Liver (tissue), 9 donors: ENCODE measurements around the gene PAPOLA. TPM values are rescaled to one million over a fixed set of nuclear protein-coding genes. Genes with fewer than 3 reads are reported as not detected.

Experiments
- DNase-seq: peaks from one replicate; pipeline ENCODE4 v3.0.0-alpha.2; 2017; ENCODE audit warnings: low spot score
- H3K27ac ChIP-seq, 2 donors: one replicate each; pipeline ENCODE4 v1.7.0; 2013; ENCODE audit warnings: inconsistent platforms in 2 of 2, low read length in 2 of 2, control low read depth in 1 of 2, low read depth in 1 of 2, mild to moderate bottlenecking in 1 of 2
- H3K27me3 ChIP-seq, 4 donors: one replicate each; pipeline versions ENCODE4 v1.6.1 to v1.7.0; 2013; ENCODE audit warnings: low read length in 3 of 4, inconsistent platforms in 1 of 4, mild to moderate bottlenecking in 1 of 4, moderate library complexity in 1 of 4; ENCODE audit not compliant: control insufficient read depth in 4 of 4, insufficient read depth in 4 of 4
- H3K36me3 ChIP-seq, 4 donors: one replicate each; pipeline versions ENCODE4 v1.6.1 to v1.7.0; 2013; ENCODE audit warnings: low read length in 3 of 4, mild to moderate bottlenecking in 3 of 4, low read depth in 1 of 4, moderate library complexity in 1 of 4; ENCODE audit not compliant: control insufficient read depth in 4 of 4, insufficient read depth in 3 of 4
- H3K4me1 ChIP-seq, 4 donors: one replicate each; pipeline versions ENCODE4 v1.6.1 to v1.7.0; 2013; ENCODE audit warnings: low read length in 3 of 4, mild to moderate bottlenecking in 3 of 4, moderate library complexity in 1 of 4; ENCODE audit not compliant: control insufficient read depth in 4 of 4, insufficient read depth in 4 of 4
- H3K4me3 ChIP-seq, 3 donors: one replicate each; pipeline versions ENCODE4 v1.6.1 to v1.7.0; 2013; ENCODE audit warnings: low read length in 3 of 3, control low read depth in 1 of 3, low read depth in 1 of 3, mild to moderate bottlenecking in 1 of 3
- H3K9ac ChIP-seq, 2 donors: one replicate each; pipeline ENCODE4 v1.7.0; 2013; ENCODE audit warnings: low read length in 2 of 2, mild to moderate bottlenecking in 2 of 2, moderate library complexity in 2 of 2, control low read depth in 1 of 2, low read depth in 1 of 2
- H3K9me3 ChIP-seq, 4 donors: one replicate each; pipeline versions ENCODE4 v1.6.1 to v1.7.0; 2013; ENCODE audit warnings: low read length in 3 of 4; ENCODE audit not compliant: control insufficient read depth in 4 of 4
- ATF3 ChIP-seq: IDR thresholded peaks from 2 replicates; pipeline ENCODE4 v1.6.1; 2016; ENCODE audit warnings: antibody characterized with exemption
- CTCF ChIP-seq: fragments of 150-350 bp; IDR thresholded peaks from 2 replicates; pipeline ENCODE4 v1.5.1; 2017; ENCODE audit warnings: improper control_type of control experiment, low read depth, low read length; ENCODE audit not compliant: missing input control
- EGR1 ChIP-seq, 2 donors: IDR thresholded peaks; 2 replicates each; pipeline ENCODE4 v1.6.1; 2016 to 2018; ENCODE audit warnings: antibody characterized with exemption in 2 of 2, low read depth in 2 of 2
- FOXA1 ChIP-seq: IDR thresholded peaks from 2 replicates; pipeline ENCODE4 v1.6.1; 2016; ENCODE audit warnings: antibody characterized with exemption
- FOXA2 ChIP-seq: IDR thresholded peaks from 2 replicates; pipeline ENCODE4 v1.6.1; 2016; ENCODE audit warnings: antibody characterized with exemption
- GABPA ChIP-seq, 2 donors: IDR thresholded peaks in 1 of 2; conservative IDR thresholded peaks in 1 of 2; 2 replicates each; pipeline ENCODE4 v1.6.1; 2016; ENCODE audit warnings: antibody characterized with exemption in 2 of 2, mild to moderate bottlenecking in 1 of 2, moderate library complexity in 1 of 2
- HNF4A ChIP-seq, 2 donors: conservative IDR thresholded peaks; 2 replicates each; pipeline ENCODE4 v1.6.1; 2016; ENCODE audit warnings: antibody characterized with exemption in 2 of 2, mild to moderate bottlenecking in 2 of 2
- HNF4G ChIP-seq: IDR thresholded peaks from 2 replicates; pipeline ENCODE4 v1.6.1; 2016; ENCODE audit warnings: antibody characterized with exemption
- JUND ChIP-seq, 2 donors: IDR thresholded peaks; 2 replicates each; pipeline ENCODE4 v1.6.1; 2016; ENCODE audit warnings: antibody characterized with exemption in 2 of 2
- MAX ChIP-seq: IDR thresholded peaks from 2 replicates; pipeline ENCODE4 v1.6.1; 2016; ENCODE audit warnings: antibody characterized with exemption
- NR2F2 ChIP-seq: IDR thresholded peaks from 2 replicates; pipeline ENCODE4 v1.6.1; 2016; ENCODE audit warnings: antibody characterized with exemption
- RAD21 ChIP-seq, 2 donors: IDR thresholded peaks; 2 replicates each; pipeline ENCODE4 v1.6.1; 2016; ENCODE audit warnings: antibody characterized with exemption in 2 of 2, mild to moderate bottlenecking in 2 of 2
- REST ChIP-seq: IDR thresholded peaks from 2 replicates; pipeline ENCODE4 v1.6.1; 2016; ENCODE audit warnings: antibody characterized with exemption, mild to moderate bottlenecking
- RXRA ChIP-seq, 2 donors: IDR thresholded peaks; 2 replicates each; pipeline ENCODE4 v1.6.1; 2017 to 2018; ENCODE audit warnings: antibody characterized with exemption in 2 of 2, mild to moderate bottlenecking in 1 of 2
- SP1 ChIP-seq: IDR thresholded peaks from 2 replicates; pipeline ENCODE4 v1.6.1; 2018; ENCODE audit warnings: antibody characterized with exemption, mild to moderate bottlenecking
- TAF1 ChIP-seq: conservative IDR thresholded peaks from 2 replicates; pipeline ENCODE4 v1.6.1; 2016; ENCODE audit warnings: antibody characterized with exemption, mild to moderate bottlenecking
- YY1 ChIP-seq: IDR thresholded peaks from 2 replicates; pipeline ENCODE4 v1.6.1; 2016; ENCODE audit warnings: antibody characterized with exemption, mild to moderate bottlenecking
- ZBTB33 ChIP-seq: IDR thresholded peaks from 2 replicates; pipeline ENCODE4 v1.6.1; 2016; ENCODE audit warnings: antibody characterized with exemption
- WGBS: extraction: QIAGEN DNeasy Blood & Tissue Kit; methylation state at CpG from one replicate; pipeline ENCODE4 v1.1.7; 2013; 5-methylcytosine and 5-hydroxymethylcytosine counted together
- polyA plus RNA-seq, 2 donors: library from polyadenylated mRNA; stranded (reverse) in 1 of 2; unstranded in 1 of 2; fragments of 200-250 nt in 1 of 2; fragments of >200 nt in 1 of 2; fragmentation: Nextera tagmentation in 1 of 2; extraction: Ambion mirVana in 1 of 2; gene quantifications; one replicate each; pipeline versions ENCODE4 v1.2.1 to v1.2.3, GENCODE V29; 2013 to 2015
- total RNA-seq, 2 donors: library from RNA; depleted of rRNA; stranded (reverse); fragments of >200 nt; gene quantifications; one replicate each; pipeline ENCODE4 v1.2.3, GENCODE V29; 2014
- donor health status: healthy.
- donor health status: healthy.
- donor health status: healthy.
- donor health status: healthy.
- donor health status: healthy.

The PAPOLA gene
- total and polyA plus RNA-seq, 4 donors = 29.4 to 107 (median 71.6) TPM

GRCh38 chr14:96583569-96584041 lies 81.4 kb downstream of the PAPOLA start:
- Histone ChIP-seq H3K27ac (no peak overlapping the region), H3K9me3 (no peaks in the 10 kb centered on the region), H3K4me3 (no peak overlapping the region), H3K9ac (no peak overlapping the region), H3K4me1 (no peaks in the 10 kb centered on the region), H3K36me3 (no peaks in the 10 kb centered on the region), H3K27me3 (no peaks in the 10 kb centered on the region)
- TF ChIP-seq HNF4A (conservative IDR thresholded peaks at IDR 0.05) (no peak), GABPA (IDR thresholded peaks at IDR 0.05 in 1 of 2, conservative IDR thresholded peaks at IDR 0.05 in 1 of 2) (no peak), JUND (IDR thresholded peaks at IDR 0.05) (no peak), TAF1 (no peak), SP1 (no peak), RXRA (IDR thresholded peaks at IDR 0.05) (no peak), HNF4G (no peak), YY1 (no peak), RAD21 (IDR thresholded peaks at IDR 0.05) (no peak), MAX (no peak), NR2F2 (no peak), ATF3 (no peak), REST (no peak), FOXA1 (no peak), EGR1 (IDR thresholded peaks at IDR 0.05; ENCODE audit: low read depth in 2 of 2) (no peak), FOXA2 (no peak), ZBTB33 (no peak), CTCF (no peak)
- DNase-seq = no peak
- WGBS = 79% methylated on average over 10 of the region's 10 CpGs
